ENCODE measurements around the gene HYOU1. TPM values are rescaled to one million over a fixed set of nuclear protein-coding genes. Genes with fewer than 3 reads are reported as not detected.
"Not testable (repeated sequence)": the region's sequence is repeated elsewhere in the genome, so short reads cannot be mapped to it uniquely, and the experiment has no call there.

Gene HYOU1
- total RNA-seq, 1 experiment from 2014 or later = 398 TPM

DNA sequence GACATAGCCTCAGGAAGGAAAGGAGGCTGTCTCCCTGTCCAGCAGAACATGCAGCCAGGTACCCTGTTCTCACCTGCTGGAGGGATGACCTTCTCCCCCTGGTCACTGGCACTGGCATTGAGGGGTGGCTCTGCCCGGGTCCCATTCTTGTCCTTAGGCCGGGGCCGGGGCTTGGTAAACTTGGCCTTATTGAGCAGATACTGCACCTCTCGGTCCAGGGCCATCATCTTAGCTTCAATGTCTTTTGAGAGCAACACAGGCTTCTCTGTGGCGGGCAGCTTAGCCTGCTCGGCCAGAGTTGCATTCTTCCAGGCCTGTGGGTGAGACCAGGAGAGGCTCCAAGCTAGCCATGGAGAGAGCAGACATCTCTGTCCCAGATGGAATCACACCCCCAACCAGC is 10.5 kb downstream of the HYOU1 start:
- DNase-seq (ENCODE audit: unreplicated experiment) = no peak
- H3K36me3 Mint-ChIP-seq (ENCODE audit: insufficient read depth, unreplicated experiment) = peaks cover 75% of the 10 kb centered on the region
- intact Hi-C loops (cut with micrococcal nuclease) = no loop called here
- H3K27ac Mint-ChIP-seq (ENCODE audit: low read depth, unreplicated experiment) = no peak overlapping the region
- no peak overlapping the region for H3K4me3 Mint-ChIP-seq (ENCODE audit: unreplicated experiment)
- H3K9me3 Mint-ChIP-seq (ENCODE audit: unreplicated experiment) = no peaks in the 10 kb centered on the region
- no TSS peak for BruUV-seq (replicated peaks)
- CTCF ChIA-PET = interaction anchor here (0.5 to 1.4 kb wide), 2 partner anchors 10 to 584 kb away, joined by 3 to 4 read pairs; no protein-coding TSS in a partner anchor
- POLR2A ChIA-PET = no interaction called here
- no peaks in the 10 kb centered on the region for H3K4me1 Mint-ChIP-seq (ENCODE audit: insufficient read depth, unreplicated experiment)
- no peaks in the 10 kb centered on the region for H3K27me3 Mint-ChIP-seq (ENCODE audit: insufficient read depth, unreplicated experiment)
- TF ChIP-seq, protein P1, sequence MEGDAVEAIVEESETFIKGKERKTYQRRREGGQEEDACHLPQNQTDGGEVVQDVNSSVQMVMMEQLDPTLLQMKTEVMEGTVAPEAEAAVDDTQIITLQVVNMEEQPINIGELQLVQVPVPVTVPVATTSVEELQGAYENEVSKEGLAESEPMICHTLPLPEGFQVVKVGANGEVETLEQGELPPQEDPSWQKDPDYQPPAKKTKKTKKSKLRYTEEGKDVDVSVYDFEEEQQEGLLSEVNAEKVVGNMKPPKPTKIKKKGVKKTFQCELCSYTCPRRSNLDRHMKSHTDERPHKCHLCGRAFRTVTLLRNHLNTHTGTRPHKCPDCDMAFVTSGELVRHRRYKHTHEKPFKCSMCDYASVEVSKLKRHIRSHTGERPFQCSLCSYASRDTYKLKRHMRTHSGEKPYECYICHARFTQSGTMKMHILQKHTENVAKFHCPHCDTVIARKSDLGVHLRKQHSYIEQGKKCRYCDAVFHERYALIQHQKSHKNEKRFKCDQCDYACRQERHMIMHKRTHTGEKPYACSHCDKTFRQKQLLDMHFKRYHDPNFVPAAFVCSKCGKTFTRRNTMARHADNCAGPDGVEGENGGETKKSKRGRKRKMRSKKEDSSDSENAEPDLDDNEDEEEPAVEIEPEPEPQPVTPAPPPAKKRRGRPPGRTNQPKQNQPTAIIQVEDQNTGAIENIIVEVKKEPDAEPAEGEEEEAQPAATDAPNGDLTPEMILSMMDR (IDR thresholded peaks at IDR 0.05; ENCODE audit: unreplicated experiment) = no peak

DNA sequence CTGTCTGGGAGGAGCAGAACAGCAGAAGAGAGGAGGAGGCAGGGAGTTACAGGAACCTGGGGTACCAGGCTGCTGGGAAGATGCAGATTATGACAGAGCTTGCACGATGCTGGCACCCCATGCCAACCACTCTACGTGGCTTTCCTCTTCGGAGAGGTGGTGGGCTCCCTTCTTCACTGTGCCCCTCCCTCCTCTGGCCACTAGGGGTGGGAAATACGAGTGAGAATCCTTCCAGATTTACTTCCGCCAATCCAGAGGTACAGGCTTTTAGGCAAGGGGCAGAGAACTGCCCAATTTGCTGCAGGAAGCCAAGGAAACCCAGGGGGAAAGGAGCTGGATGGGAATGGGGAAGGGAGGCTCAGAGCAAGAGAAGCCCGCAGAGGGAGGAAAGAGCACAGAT is 12.3 kb downstream of the HYOU1 start:
- H3K27ac Mint-ChIP-seq (ENCODE audit: low read depth, unreplicated experiment) = no peak overlapping the region
- CTCF ChIA-PET = no interaction called here
- no TSS peak for BruUV-seq (replicated peaks)

DNA sequence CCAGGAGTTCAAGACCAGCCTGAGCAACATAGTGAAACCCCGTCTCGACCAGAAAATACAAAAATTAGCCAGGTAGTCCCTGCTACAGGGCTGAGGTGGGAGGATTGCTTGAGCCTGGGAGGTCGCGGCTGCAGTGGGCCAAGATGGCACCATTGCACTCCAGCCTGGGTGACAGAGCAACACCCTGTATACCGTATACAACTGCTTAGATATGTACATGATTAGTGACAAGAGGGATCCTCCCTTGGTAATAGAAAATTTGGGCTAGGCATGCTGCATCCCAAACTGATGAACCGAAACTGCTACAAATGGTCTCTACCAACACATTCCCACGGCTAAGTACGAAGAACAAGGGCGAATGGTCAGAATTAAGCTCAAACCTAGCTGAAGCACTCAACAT is 14.1 kb downstream of the HYOU1 start:
- H3K27ac Mint-ChIP-seq (ENCODE audit: low read depth, unreplicated experiment) = no peak overlapping the region
- TF ChIP-seq, protein P1 (IDR thresholded peaks at IDR 0.05; ENCODE audit: unreplicated experiment) = no peak
- ChIA-PET POLR2A (interaction anchor here (1.7 kb wide), 1 partner anchor 14 kb away, joined by 4 read pairs; no protein-coding TSS in a partner anchor), CTCF (interaction anchor here (0.6 to 2.5 kb wide), 4 partner anchors 11 to 154 kb away, joined by 3 to 10 read pairs (median 4); partner anchors contain the start of genes HYOU1 and TRAPPC4)
- no peaks in the 10 kb centered on the region for H3K9me3 Mint-ChIP-seq (ENCODE audit: unreplicated experiment)
- H3K4me3 Mint-ChIP-seq (ENCODE audit: unreplicated experiment) = no peak overlapping the region
- no peak for DNase-seq (ENCODE audit: unreplicated experiment)
- no TSS peak for BruUV-seq (replicated peaks)
- intact Hi-C loops (cut with micrococcal nuclease) = no loop called here
- H3K27me3 Mint-ChIP-seq (ENCODE audit: insufficient read depth, unreplicated experiment) = no peaks in the 10 kb centered on the region
- peaks cover 42% of the 10 kb centered on the region for H3K36me3 Mint-ChIP-seq (ENCODE audit: insufficient read depth, unreplicated experiment)
- no peaks in the 10 kb centered on the region for H3K4me1 Mint-ChIP-seq (ENCODE audit: insufficient read depth, unreplicated experiment)

More for the DNA sequence above, 12.3 kb downstream of the HYOU1 start:
- TF ChIP-seq, protein P1 (IDR thresholded peaks at IDR 0.05; ENCODE audit: unreplicated experiment) = no peak
- Mint-ChIP-seq H3K36me3 (ENCODE audit: insufficient read depth, unreplicated experiment) (peaks cover 57% of the 10 kb centered on the region), H3K4me3 (ENCODE audit: unreplicated experiment) (no peak overlapping the region), H3K4me1 (ENCODE audit: insufficient read depth, unreplicated experiment) (no peaks in the 10 kb centered on the region), H3K9me3 (ENCODE audit: unreplicated experiment) (no peaks in the 10 kb centered on the region), H3K27me3 (ENCODE audit: insufficient read depth, unreplicated experiment) (no peaks in the 10 kb centered on the region)
- no peak for DNase-seq (ENCODE audit: unreplicated experiment)
- intact Hi-C loops (cut with micrococcal nuclease) = no loop called here
- POLR2A ChIA-PET = interaction anchor here (1.1 to 1.4 kb wide), 2 partner anchors 23 to 26 kb away, joined by 3 read pairs; partner anchors contain the start of genes RPS25, TRAPPC4 and VPS11

DNA sequence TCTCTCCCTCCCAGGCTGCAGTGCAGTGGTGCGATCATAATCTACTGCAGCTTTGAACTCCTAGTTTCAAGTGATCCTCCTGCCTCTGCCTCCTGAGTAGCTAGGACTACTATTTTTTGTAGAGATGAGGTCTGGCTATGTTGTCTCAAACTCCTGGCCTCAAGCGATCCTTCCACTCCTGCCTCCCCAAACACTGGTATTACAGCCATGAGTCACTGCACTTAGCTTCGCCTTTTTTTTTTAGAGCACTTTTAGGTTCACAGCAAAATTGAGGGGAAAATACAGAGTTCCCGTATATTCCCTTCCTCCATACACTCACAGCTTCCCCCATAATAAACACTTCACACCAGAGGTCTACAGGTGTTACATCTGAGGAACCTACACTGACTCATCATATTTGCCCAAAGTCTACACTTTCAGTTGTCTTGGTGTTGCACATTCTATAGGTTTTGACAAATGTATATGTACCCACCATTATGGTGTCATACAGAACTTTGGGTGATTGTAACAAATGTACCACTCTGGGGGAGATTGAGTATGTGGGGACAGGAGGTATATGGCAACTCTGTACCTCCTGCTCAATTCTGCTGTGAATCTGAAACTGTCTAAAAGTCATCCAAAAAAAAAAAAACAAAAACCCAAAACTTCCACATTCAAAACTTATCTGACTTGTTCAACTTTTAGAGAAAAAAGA is 15.0 kb downstream of the HYOU1 start:
- CTCF ChIA-PET = interaction anchor here (0.7 to 2.5 kb wide), 4 partner anchors 10 to 611 kb away, joined by 3 to 10 read pairs (median 4); partner anchors contain the start of gene TRAPPC4
- POLR2A ChIA-PET = interaction anchor here (0.9 to 1.7 kb wide), 3 partner anchors 15 to 154 kb away, joined by 3 to 4 read pairs (median 3); partner anchors contain the start of gene CENATAC
- no peak for DNase-seq (ENCODE audit: unreplicated experiment)
- intact Hi-C loops (cut with micrococcal nuclease) = no loop called here
- TF ChIP-seq, protein P1 (IDR thresholded peaks at IDR 0.05; ENCODE audit: unreplicated experiment) = no peak
- Mint-ChIP-seq H3K27ac (ENCODE audit: low read depth, unreplicated experiment) (no peak overlapping the region), H3K27me3 (ENCODE audit: insufficient read depth, unreplicated experiment) (no peaks in the 10 kb centered on the region), H3K36me3 (ENCODE audit: insufficient read depth, unreplicated experiment) (peaks cover 34% of the 10 kb centered on the region), H3K4me3 (ENCODE audit: unreplicated experiment) (no peak overlapping the region), H3K4me1 (ENCODE audit: insufficient read depth, unreplicated experiment) (no peaks in the 10 kb centered on the region), H3K9me3 (ENCODE audit: unreplicated experiment) (no peaks in the 10 kb centered on the region)
- BruUV-seq (replicated peaks) = no TSS peak

DNA sequence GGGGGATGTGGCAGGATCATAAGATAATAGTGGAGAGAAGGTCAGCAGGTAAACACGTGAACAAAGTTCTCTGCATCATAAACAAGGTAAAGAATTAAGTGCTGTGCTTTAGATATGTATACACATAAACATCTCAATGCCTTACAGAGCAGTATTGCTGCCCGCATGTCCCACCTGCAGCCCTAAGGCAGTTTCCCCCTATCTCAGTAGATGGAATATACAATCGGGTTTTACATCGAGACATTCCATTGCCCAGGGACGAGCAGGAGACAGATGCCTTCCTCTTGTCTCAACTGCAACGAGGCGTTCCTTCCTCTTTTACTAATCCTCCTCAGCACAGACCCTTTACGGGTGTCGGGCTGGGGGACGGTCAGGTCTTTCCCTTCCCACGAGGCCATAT is 17.5 kb downstream of the HYOU1 start:
- CTCF ChIA-PET; H3K4me3 Mint-ChIP-seq (ENCODE audit: unreplicated experiment); H3K9me3 Mint-ChIP-seq (ENCODE audit: unreplicated experiment); H3K4me1 Mint-ChIP-seq (ENCODE audit: insufficient read depth, unreplicated experiment); H3K27me3 Mint-ChIP-seq (ENCODE audit: insufficient read depth, unreplicated experiment); intact Hi-C loops (cut with micrococcal nuclease); H3K36me3 Mint-ChIP-seq (ENCODE audit: insufficient read depth, unreplicated experiment); BruUV-seq (replicated peaks); DNase-seq (ENCODE audit: unreplicated experiment); H3K27ac Mint-ChIP-seq (ENCODE audit: low read depth, unreplicated experiment): not testable (repeated sequence)
- POLR2A ChIA-PET = interaction anchor here (0.6 to 1.1 kb wide), 2 partner anchors 56 to 155 kb away, joined by 3 to 4 read pairs; a partner anchor contains a TSS
